Measurements from ENCODE around the gene NUP214. TPM values are rescaled to one million over a fixed set of nuclear protein-coding genes. Genes with fewer than 3 reads are reported as not detected.

Gene NUP214
- total RNA-seq, 1 donor from 2014 or later, result 24.7 TPM

- Histone ChIP-seq H3K4me3 (no peak overlapping the region), H3K27me3 (ENCODE audit: low read depth) (no peaks in the 10 kb centered on the region), H3K27ac (replicated peaks) (peak overlapping the region; percentile 54), H3K9me3 (replicated peaks) (no peaks in the 10 kb centered on the region), H3K4me1 (peaks cover 32% of the 10 kb centered on the region), H3K36me3 (peaks cover 70% of the 10 kb centered on the region)
- TF ChIP-seq, protein P1, sequence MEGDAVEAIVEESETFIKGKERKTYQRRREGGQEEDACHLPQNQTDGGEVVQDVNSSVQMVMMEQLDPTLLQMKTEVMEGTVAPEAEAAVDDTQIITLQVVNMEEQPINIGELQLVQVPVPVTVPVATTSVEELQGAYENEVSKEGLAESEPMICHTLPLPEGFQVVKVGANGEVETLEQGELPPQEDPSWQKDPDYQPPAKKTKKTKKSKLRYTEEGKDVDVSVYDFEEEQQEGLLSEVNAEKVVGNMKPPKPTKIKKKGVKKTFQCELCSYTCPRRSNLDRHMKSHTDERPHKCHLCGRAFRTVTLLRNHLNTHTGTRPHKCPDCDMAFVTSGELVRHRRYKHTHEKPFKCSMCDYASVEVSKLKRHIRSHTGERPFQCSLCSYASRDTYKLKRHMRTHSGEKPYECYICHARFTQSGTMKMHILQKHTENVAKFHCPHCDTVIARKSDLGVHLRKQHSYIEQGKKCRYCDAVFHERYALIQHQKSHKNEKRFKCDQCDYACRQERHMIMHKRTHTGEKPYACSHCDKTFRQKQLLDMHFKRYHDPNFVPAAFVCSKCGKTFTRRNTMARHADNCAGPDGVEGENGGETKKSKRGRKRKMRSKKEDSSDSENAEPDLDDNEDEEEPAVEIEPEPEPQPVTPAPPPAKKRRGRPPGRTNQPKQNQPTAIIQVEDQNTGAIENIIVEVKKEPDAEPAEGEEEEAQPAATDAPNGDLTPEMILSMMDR (IDR thresholded peaks at IDR 0.05; ENCODE audit: borderline replicate concordance), result no peak
- no peak for DNase-seq
- intact Hi-C loops (cut with micrococcal nuclease), result loop anchor here (1.0 kb wide), 1 partner anchor 157 kb away; no protein-coding TSS in a partner anchor
Measured at GRCh38 chr9:131178926-131179325, 53.5 kb downstream of the NUP214 start.

DNA sequence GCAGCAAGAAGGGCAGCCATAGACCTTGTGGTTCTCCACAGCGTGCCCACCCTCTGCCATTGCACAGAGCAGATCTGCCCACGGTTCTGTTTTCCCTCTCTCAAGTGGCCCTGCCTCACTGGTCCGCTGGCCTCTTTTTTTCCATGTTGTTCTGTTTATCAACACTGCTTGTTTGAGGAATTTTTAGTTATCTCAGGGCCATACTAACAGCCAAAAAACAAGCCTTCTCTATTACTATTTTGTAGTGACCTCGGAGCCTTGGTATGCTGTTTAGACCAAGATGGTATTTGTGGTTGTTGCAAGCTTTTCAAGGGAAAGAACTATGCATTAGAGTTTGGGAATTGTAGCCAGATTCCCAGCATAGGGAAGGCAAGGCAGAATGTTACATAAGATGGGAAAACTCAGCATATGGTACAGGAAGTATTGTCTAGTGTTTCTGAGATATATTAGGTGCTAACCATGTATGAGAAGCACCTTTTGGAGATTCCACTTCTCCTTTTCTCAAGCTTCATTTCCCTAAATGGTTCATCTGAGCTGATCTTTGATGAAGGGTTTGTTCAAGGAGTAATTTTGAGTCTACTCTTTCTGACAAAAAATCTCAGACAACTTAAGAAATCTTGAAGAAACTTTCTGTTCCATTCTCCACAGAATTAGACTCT is 54.3 kb downstream of the NUP214 start:
- peaks cover 30% of the 10 kb centered on the region for H3K4me1 ChIP-seq
- H3K27ac ChIP-seq (replicated peaks), result peak overlapping the region; percentile 54
- TF ChIP-seq, protein P1 (IDR thresholded peaks at IDR 0.05; ENCODE audit: borderline replicate concordance), result no peak
- intact Hi-C loops (cut with micrococcal nuclease), result no loop called here
- no peak overlapping the region for H3K4me3 ChIP-seq
- H3K36me3 ChIP-seq, result peaks cover 67% of the 10 kb centered on the region
- DNase-seq, result no peak
- H3K9me3 ChIP-seq (replicated peaks), result no peaks in the 10 kb centered on the region
- H3K27me3 ChIP-seq (ENCODE audit: low read depth), result no peaks in the 10 kb centered on the region

- no peaks in the 10 kb centered on the region for H3K27me3 ChIP-seq (ENCODE audit: low read depth)
Measured at GRCh38 chr9:131180454-131180853, 55.1 kb downstream of the NUP214 start.

GRCh38 chr9:131181091-131181681 is 55.8 kb downstream of the NUP214 start:
- H3K4me3 ChIP-seq, result no peak overlapping the region
- peak overlapping the region; percentile 34 for H3K27ac ChIP-seq (replicated peaks)
- no peak for DNase-seq
- intact Hi-C loops (cut with micrococcal nuclease), result no loop called here
- H3K4me1 ChIP-seq, result peaks cover 33% of the 10 kb centered on the region
- peaks cover 62% of the 10 kb centered on the region for H3K36me3 ChIP-seq
- TF ChIP-seq, protein P1 (IDR thresholded peaks at IDR 0.05; ENCODE audit: borderline replicate concordance), result peak; percentile 17
- H3K27me3 ChIP-seq (ENCODE audit: low read depth), result no peaks in the 10 kb centered on the region
- no peaks in the 10 kb centered on the region for H3K9me3 ChIP-seq (replicated peaks)

More at GRCh38 chr9:131180454-131180853, 55.1 kb downstream of the NUP214 start:
- H3K4me3 ChIP-seq, result no peak overlapping the region
- intact Hi-C loops (cut with micrococcal nuclease), result no loop called here
- peak overlapping the region; percentile 34 for H3K27ac ChIP-seq (replicated peaks)
- H3K4me1 ChIP-seq, result peaks cover 30% of the 10 kb centered on the region
- no peak for DNase-seq
- TF ChIP-seq, protein P1 (IDR thresholded peaks at IDR 0.05; ENCODE audit: borderline replicate concordance), result no peak
- H3K36me3 ChIP-seq, result peaks cover 66% of the 10 kb centered on the region
- no peaks in the 10 kb centered on the region for H3K9me3 ChIP-seq (replicated peaks)

DNA sequence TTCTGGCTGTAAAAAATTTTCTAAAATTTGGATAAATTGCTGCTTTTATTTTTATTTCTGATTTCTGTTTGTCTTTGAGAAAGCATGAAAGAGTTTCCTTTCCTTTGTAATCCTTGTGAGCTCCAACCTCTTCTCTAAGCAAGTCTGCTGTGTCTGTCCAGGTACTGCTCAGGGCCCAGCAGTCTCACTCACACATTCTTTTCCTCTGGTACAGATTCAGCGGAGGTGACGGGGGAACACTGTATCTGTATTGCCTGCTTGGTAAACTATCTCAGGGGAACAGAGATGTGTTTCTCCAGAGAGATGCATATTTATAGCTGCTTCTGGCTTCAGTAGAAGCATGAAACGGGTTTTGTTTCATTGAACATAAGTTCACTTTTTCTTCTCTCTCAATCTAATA is 60.5 kb downstream of the NUP214 start:
- Histone ChIP-seq H3K27ac (replicated peaks) (peak overlapping the region; percentile 37), H3K36me3 (peaks cover 66% of the 10 kb centered on the region), H3K9me3 (replicated peaks) (no peaks in the 10 kb centered on the region), H3K4me1 (peaks cover 13% of the 10 kb centered on the region), H3K27me3 (ENCODE audit: low read depth) (no peaks in the 10 kb centered on the region), H3K4me3 (no peak overlapping the region)
- TF ChIP-seq, protein P1 (IDR thresholded peaks at IDR 0.05; ENCODE audit: borderline replicate concordance), result no peak
- no peak for DNase-seq
- intact Hi-C loops (cut with micrococcal nuclease), result no loop called here

All from left ventricle myocardium inferior (tissue), 1 donor.